Activated CD4-positive, alpha-beta T cell treated with anti-CD3 and anti-CD28 coated beads, Interleukin-2, amount 50 U/mL, for 4 hours (primary cell): ENCODE measurements around the gene EGLN1.
A peak's percentile ranks its signal among the peaks of the same experiment; 100 is the strongest.

Experiments
- DNase-seq, 2 experiments: peaks; one replicate each; pipeline ENCODE4 v3.0.0-alpha.2; 2020

The EGLN1 gene

DNA sequence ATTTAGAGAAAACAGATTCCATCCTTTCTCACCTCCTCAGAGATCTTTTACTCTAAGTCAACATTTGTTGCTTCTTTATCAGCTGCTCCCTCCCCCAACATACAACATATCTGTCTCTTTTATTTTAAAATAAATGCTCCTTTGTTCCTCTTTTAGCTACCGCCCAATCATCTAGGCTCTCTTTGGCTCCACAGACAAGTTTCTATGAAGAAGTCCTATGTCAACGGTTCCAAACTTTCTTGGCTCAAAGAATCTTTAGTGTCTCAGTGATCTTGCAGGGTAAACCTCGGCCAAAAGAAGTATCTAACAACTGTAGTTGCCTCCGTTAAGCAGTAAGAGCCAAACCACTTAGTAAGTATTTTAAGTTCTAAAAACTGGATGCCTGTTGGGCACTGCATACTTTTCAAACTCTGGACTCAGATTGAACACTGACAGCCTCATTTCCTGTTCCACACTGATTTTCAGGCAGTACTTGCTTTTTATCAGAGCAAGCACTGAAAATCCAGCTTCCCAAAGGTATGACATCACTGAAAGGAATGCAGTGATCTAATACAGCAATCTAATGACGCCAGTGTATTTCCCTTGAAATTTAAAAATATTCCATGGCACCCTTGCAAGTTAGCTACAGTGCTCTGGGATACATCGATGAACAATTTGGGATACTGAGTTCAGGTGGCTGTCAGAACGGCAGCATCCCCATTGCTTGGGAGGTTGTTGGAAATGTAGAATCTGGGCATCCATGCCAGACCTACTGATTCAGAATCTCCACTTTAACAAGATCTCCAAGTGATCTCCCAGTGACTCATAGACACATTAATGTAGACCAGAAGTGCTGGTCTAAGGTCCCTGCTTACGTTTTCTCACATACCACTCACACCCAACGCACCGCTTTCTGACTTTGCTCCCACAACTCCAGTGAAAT lies 26.8 kb downstream of the EGLN1 start:
- no peak for DNase-seq

- DNase-seq: no peak
These were observed 28.4 kb downstream of the EGLN1 start for GRCh38 chr1:231393668-231394067.

GRCh38 chr1:231392389-231393131 lies 29.5 kb downstream of the EGLN1 start:
- DNase-seq: no peak

- no peak for DNase-seq
These were observed 32.0 kb downstream of the EGLN1 start for GRCh38 chr1:231390071-231390470.

DNA sequence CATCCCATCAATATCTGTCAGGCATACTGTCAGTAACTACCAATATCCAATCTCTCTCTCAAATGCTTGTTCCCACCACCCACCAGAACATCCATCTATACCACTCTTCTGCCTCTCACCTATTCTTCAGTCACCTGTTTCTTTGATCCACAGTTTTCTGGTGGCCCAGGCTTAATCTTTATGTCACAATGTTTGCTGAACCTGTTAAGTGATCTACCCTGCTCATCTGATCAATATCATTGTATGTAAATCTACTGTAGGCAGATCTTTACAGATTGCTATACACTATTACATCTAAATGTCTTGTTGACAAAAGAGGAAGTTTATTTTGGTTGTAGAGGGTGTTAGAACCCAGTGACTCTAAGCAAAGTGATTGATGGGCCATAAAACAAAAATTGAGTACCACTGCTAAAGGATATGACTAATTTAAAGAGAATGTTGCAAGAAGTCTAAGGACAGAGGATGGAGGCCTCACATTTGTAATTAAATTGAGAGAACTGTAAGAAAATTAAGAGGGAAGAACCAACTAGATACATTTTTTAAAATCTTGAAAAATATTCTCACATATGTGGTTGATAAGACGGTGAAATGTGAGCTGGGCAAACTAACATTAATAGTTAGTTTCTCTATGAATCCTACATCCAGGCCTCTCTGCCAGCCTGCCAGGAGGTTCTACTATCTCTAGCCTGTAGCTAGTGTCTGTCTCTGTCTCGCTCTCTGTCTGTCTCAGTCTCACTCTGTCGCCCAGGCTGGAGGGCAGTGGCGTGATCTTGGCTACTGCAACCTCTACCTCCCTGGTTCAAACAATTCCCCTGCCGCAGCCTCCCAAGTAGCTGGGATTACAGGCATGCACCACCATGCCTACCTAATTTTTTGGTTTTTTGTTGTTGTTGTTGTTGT lies 34.1 kb downstream of the EGLN1 start:
- DNase-seq: no peak

- DNase-seq: no peak
These were observed 35.6 kb downstream of the EGLN1 start for GRCh38 chr1:231386466-231386865.

DNA sequence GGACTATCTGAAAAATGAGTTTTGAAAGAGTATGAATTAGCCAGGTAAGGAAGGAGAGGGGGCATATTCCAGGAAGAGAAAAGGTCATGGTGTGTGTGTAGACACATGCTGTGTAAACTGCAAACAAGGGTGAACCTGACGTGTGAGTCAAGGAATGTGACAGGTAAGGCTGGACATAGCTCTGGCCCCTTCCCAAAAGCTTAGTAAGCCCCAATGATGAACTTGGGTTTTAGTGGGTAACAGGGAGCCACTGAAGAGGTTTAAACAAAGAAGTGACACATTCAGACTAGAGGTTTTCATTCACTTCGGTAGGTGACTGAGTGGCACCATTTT lies 36.7 kb downstream of the EGLN1 start:
- no peak for DNase-seq

DNA sequence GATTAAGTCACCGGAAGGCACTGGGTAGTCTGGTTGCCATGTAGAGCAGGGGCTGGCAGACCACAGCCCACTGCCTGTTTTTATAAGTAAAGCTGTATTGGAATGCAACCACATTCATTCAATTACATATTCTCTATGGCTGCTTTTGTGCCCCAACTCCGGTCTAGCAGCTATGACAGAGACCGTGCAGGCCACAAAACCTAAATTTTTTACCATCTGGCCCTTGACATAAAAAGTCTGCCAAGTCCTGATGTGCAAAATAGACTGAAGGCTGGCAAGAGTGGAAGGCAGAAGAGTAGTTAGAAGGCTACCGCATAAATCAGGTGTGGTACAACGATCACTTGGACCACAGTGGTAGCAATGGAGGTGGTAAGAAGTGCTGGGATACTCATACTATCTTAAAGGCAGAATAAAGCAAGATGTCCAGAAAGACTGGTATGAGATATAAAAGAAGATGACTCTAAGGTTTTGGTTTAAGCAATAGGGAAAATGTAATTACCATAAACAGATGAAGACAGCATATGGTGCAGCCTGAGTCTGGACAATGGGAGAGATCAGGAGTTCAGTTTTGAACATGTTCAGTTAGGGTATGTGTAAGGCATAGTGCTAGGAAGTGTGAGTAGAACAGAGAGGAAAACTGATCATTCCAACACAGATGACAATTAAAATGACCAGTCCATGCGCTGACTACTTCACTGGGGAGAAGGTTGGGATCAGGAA lies 37.2 kb downstream of the EGLN1 start:
- no peak for DNase-seq

GRCh38 chr1:231383159-231383860 lies 38.8 kb downstream of the EGLN1 start:
- no peak for DNase-seq

- no peak for DNase-seq
These were observed 39.7 kb downstream of the EGLN1 start for GRCh38 chr1:231382426-231382825.

DNA sequence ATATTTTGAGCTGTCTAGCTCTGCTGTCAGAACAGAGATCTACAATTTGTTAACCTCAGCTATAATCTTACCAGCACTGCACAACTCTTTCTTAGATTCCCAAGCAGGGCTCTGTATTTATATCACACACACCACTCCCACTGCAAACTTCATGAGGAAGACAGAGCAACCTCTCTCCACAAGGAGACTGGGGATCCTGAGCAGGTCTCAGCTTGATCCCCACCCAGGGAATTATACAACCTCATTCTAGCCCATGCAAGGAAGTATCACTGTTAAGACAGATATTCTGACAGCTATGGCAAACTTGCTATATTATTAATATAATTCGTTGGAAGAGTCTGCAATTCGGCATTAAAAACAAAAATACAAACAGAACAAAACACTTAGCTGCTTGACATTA lies 40.4 kb downstream of the EGLN1 start:
- no peak for DNase-seq

- no peak for DNase-seq
These were observed 45.1 kb downstream of the EGLN1 start for GRCh38 chr1:231376875-231377549.

- no peak for DNase-seq
These were observed 46.0 kb downstream of the EGLN1 start for GRCh38 chr1:231376101-231376500.

DNA sequence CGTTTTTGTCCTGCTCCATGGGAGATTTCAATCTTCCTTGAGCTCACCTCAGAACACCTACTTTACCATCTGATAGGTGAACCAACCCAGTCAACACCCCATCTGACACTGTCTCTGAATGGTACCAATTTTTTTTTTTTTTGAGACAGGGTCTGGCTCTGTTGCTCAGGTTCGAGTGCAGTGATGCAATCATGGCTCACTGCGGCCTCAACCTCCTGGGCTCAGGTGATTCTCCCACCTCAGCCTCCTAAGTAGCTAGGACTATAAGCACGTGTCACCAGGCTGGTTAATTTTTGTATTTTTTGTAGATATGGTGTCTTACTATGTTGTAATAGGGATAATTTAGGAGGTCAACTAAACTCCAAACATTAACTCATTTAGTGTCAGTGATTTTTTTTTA lies 47.7 kb downstream of the EGLN1 start:
- DNase-seq: no peak

DNA sequence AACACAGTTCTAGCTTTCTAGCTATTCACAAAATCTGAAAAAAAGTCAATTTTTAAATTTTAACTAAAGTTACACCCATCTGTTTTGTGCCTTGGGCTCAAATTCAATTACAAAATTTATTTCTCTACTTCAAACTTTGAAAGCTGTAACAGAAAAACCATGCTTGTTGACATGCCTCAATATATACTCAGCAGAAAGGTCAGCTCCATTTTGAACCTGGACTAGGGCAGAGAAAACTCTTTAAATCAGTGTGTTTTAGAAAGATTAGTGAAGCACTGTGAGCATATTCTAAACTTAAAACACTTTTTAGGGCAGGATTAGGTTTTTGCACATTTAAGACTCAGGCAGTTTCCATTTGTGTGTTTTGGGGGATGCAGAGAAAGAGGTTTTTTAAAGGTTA lies 49.6 kb downstream of the EGLN1 start:
- DNase-seq: no peak

GRCh38 chr1:231369282-231369681 lies 52.8 kb downstream of the EGLN1 start:
- no peak for DNase-seq

DNA sequence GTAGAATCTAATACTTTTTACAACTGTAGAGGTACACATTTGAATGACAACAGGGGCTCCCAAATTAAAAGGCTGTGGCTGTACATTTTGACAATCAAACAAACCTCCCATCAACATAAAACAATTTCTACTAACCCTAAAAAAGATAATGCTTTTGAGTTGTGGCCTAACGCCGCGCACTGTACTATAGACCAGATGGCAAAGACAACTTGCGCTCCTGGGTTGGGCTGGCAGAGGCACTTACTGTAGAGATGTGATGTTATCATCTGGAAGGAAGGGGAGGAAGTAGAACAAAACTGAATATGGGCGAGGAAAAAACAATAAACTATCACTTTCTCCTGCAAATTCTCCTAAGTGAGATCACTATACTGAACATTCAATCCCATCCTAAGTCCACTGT lies 57.9 kb downstream of the EGLN1 start:
- no peak for DNase-seq

DNA sequence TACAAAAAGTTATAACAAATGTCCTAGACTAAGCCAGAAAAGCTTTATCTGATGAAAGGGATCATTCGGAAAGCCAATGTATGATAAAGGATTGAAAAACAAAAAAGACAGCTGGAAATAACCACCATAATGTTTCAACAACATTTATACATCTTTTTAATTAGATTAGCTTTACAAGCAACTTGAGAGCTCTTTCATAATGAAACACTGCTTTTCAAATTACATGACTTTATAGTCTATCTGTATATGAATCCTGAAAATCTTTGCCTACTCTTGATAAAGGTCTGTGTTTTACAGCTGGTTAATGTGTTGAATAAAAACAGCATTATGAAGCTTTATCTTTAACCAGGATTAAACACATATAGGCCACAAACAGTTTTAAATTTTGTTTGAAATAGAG lies 58.5 kb downstream of the EGLN1 start:
- DNase-seq: no peak

GRCh38 chr1:231362325-231362724 lies 59.8 kb downstream of the EGLN1 start:
- DNase-seq: no peak

DNA sequence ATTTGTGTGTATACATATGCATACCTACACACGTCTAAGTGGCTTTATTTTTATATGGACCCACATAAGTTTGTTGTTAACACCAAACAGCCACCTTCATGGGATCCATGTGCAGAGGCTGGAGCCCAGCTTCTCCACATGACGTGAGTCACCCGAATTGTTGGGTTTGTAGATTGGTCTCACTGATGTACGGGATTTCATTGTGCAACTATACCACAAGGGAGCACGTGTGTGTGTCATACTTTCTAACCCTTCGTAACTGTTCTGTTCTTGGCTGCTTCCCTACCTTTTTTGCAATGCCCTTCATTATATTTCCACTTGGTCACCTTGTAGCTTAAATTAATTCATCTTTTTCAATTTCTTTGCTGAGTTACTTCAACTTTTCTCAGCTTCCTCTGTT lies 63.0 kb downstream of the EGLN1 start:
- DNase-seq: no peak

DNA sequence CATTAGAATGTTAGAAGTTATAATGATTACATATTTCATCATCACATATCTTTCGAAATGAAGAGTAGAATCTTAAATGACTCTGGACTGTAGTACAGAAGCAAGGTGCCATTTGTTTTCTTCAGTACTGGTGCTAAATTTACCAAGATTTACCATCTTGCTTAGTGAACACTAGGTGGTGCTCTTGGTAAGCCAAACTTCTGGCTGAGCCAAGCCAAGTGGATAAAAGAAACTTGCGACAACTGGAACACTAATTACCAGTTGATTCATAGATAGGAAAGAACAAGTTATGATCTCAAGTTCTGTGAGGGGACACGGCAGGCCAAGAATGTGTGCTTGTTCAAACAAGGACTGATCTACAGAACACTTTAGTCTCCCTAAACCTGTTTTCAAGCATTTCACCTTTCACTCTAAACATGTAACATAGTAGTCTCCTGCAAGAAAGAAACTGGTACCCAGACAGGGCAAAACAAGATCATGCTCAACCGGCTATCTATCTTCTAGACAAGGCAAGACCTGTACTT lies 64.2 kb downstream of the EGLN1 start:
- DNase-seq: peak in 1 of 2 experiments; percentile 13
